Jurkat, Clone E6-1 (cell line): ENCODE data around the gene ICE2.

Experiments used
- DNase-seq: peaks from one replicate; pipeline ENCODE4 v3.0.0-alpha.2; 2011; ENCODE audit warnings: low read depth, low spot score
- H3K4me3 ChIP-seq: 2 replicates; pipeline ENCODE4 v1.5.1; 2011; ENCODE audit warnings: mild to moderate bottlenecking, low read length, control low read depth, moderate library complexity

Gene ICE2

DNA sequence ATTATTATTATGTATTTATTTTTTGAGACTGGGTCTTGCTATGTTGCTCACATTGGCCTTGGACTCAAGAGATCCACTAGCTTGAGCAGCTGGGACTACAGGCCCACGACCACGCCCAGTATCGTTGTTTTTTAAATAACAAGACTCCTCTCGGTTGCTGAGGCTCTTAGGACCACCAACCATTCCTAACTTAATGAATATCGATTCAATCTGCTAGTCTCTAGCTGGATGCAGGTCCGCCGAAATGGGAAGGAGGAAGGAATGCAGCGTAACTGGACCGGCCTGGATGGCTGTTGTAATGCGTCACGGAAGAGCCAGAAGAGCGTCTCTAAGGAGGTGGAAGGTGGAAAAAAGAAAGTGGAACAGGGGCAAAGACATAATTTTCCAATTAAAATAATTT, 82.8 kb downstream of the ICE2 start:
- no peak overlapping the region for H3K4me3 ChIP-seq

DNA sequence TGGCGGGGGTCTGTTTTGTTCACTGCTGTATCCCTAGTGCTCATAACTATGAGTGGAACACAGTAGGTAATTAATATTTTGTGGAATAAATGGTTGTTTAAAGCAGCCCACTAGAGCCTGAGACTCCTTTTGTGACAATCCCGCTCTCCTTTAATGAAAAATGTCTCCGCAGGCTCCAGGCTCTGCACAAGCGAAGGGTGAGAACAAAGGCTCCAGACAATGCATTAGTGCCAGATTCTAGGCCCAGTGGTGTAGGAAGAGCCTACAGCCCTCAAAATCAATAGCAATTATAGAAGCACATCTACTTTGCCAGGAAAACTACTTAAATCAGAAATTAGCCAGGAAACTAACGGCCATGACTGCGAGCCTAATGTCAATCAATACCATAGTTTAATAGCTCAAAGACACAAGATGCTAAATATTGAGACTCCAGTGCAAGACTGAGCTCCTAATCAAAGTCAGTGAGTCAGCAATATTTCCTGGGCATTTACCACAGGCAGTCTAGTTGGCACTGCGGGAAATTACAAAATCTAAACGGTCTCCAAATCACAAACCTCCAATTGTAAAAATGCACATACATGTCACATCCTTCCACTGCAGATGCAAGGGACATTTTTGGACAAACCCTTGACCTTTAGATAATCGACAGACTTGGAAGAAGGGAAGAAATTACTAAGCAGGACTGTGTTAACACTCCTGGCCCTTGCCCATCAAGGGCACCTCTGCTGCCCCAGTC, 83.5 kb downstream of the ICE2 start:
- H3K4me3 ChIP-seq, result no peak overlapping the region

More for the DNA sequence above, 82.8 kb downstream of the ICE2 start:
- no peak for DNase-seq

DNA sequence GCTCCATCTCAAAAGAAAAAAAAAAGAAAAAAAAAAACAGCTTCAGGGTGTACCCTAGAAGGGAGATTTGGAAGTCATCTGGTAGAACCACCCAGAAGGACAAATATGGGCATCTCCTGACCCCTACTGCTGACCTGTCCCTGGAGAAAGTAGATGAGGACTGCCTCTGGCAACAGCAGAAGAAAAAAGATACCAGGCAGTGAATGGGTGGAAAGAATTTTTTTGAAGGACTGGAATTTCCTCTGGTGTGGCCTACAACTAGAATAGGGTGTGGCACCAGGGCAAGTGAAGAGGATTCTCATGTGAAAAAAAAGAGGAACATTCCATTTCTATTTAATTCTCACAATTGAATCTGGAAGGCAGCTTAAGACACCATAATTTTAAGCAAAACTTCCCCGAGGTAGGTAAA, 84.2 kb downstream of the ICE2 start:
- H3K4me3 ChIP-seq, result no peak overlapping the region
- no peak for DNase-seq

More for the DNA sequence above, 83.5 kb downstream of the ICE2 start:
- no peak for DNase-seq

DNA sequence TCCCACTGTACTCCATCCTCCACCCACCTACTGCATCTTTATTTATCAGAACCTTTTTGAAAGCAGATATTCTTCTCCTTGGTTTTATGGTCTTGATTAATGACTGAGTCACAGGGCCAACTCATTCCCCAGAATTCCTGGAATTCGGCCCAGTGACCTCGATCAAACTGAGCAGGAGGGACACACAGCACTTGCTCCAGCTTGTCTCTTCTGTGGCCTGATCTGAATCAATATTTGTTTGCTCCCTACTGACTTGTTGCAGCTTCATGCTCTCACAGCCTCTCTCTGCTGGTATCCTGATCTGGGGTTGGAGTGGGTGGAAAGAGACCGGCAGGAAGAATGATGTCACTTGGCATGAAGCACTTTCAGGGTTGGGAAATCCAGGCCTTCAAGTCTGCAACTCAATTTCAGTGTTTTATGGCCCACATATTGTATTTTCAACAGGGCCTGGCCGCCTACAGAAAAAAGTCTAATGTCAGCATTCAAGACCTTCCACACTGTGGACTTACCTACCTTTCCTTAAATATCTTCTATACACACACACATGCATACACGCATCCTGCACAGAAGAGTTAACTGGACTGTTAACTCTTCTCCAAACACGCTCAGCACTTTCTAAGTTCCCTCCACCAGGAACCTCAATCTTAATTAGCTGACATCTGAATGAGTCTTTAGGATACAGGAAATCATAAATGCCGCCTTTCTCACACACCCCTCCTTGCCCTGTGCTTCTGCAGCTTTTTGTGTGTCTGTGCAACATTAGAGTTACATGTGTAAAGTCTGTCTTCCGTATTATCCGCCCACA, 85.8 kb downstream of the ICE2 start:
- H3K4me3 ChIP-seq, result no peak overlapping the region
- no peak for DNase-seq

DNA sequence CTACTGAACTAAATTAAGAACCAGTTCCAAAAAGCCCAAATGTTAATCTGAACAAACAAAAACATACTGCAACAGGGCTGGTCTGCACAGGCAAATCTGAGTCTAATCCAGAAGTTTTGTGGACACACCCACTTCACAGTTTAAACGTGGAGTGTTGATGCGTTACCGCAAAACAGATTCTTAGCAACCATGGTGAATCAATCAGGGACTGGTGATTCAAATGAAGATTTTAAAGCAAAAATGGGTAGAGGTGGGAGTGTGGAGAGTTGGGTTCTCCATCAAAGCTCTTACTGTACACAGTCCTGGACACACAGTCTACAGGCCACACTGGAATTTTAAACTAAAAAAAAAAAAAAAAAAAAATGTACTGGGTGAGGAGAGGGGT, 86.3 kb downstream of the ICE2 start:
- H3K4me3 ChIP-seq, result no peak overlapping the region
- DNase-seq, result no peak

DNA sequence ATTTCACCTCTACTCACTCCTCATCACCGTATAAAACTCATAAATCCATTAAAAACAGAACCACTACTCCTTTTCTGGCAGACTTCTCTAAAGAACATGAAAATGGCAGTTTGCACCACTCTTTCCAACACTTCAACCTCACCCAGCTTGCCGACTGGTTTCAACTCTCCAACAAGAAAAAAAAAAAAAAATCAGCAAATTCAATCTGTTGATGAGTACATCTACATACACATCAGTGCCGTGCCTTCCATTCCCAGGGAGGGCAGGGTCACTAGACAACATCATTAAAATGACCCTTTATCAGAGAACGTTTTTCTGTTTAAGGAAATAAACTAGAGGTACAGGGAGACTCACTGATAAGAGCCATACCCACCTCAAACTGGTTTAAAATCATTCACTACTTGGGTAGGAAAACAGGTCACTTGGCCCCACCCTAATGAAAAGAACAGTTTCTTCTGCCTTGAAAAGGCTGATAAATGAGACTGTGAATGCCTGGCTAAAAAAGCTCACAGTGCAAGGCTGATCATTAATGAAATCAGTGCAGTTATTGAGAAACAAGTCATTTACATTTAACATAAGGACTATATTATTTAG, 87.1 kb downstream of the ICE2 start:
- DNase-seq, result no peak
- no peak overlapping the region for H3K4me3 ChIP-seq

DNA sequence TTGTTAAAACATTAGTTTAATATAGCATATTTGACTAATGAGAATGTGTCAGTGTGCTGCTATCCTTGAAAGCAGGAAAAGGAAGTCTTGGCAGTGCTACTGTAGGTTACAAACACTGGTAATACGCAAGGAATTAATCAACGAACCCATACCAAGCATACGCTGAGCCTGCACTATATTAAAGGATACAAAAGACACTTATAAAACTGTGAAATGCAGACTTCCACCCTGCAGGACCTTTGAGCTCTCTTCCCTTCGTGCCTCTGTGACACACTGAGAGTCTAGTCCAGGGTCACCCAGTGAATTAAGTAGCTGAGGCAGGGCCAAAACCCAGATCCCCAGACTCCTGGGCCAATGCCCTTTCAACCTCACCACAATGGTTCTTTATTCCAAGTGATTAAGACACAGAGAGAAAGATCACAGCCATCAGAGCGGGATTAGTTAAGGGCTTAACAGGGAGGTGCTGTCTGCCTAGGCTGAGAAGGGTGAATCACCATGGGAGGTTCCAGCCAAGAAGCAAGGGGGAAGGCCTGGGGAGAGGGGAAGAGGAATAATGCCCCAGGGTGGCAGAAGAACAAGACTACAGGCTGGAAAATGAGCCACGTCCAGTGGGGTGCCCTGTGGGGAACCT, 88.0 kb downstream of the ICE2 start:
- DNase-seq, result no peak

DNA sequence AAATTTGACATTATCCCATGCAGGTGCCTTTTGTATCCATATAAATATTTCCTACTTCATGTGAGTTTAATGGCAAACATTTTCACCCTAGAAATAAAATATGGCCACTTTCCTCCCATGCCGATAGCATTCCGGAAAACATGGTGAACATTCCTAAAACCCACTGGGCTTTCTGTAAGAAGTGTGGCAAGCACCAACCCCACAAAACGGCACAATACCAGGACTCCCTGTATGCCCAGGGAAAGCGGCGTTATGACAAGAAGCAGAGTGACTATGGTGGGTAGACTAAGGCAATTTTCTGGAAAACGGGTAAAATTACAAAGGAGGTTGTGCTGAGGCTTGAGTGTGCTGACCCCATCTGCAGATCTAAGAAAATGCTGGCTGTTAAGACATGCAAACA, 88.7 kb downstream of the ICE2 start:
- H3K4me3 ChIP-seq, result no peak overlapping the region
- DNase-seq, result no peak

More for the DNA sequence above, 88.0 kb downstream of the ICE2 start:
- H3K4me3 ChIP-seq, result no peak overlapping the region

DNA sequence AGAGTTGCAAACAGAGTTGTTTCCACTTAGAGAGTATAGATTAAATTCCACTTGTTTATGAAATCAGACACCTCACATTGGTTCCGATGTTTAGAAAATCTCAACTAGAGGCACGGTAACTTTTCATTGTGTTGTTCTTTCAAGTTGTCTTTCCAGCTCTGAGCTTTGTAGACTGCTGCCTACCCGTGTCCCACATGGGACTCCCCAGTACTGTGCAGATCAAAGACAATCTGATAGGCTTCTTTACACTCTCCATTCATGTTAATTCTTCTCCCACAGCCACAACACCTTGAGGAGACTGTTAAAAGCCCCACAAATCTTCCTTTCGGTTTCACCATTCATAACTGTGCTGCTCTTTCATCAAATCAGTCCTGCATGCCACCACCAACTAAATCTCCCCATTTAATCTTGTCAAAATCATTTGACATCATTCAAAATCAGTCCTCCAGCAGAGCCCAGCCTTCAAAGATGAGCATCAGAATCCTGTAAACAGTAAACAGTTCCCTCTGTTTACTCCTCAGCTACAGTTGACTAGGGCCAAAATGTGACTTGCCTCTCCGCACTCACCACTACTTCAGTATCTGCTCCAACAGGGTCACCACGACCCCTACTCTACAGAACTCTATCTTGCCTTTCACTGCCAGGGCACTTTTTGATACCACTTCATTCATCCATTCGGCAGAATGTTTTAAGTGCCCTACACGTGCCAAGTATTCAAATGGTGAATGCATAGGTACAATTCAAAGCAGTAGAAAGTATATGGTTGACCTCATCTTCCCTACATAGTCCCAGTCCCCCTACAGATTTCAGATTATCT, 89.5 kb downstream of the ICE2 start:
- DNase-seq, result peak; percentile 85
- peak overlapping the region; percentile 32 for H3K4me3 ChIP-seq

DNA sequence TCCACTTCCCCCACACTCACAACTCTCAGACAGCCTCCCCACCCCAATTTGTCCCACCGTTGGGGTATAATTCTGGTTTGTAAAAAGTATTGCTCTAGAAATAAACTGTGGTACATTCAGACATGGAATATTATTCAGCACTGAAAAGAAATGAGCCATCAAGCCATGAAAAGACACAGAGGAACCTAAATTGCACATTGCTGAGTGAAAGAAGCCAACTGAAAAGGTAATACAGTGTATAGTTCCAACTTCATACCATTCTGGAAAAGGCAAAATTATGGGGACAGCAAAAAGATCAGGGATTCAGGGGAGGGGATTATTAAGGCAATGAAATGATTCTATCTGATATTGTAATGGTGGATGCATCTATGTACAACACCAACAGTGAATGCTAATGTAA, 91.6 kb downstream of the ICE2 start:
- DNase-seq, result no peak
- no peak overlapping the region for H3K4me3 ChIP-seq

DNA sequence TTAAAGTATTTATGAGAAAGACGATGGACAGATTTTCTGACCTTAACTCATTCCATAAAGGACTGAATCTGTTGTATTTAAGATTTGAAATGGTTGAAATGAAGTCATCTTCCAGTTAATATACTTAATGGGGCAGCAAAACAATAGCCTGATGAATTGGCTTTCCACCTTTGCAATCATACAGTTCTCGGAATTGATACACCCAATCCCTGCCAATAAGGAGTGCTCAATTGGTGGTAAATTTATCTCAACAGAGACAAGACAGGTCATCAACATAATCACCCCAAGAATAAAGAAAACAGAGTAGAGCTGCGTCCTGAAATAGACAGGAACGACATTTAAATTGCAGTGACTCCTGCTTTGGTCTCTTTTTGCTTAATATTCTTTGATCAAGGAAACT, 92.3 kb downstream of the ICE2 start:
- no peak for DNase-seq

DNA sequence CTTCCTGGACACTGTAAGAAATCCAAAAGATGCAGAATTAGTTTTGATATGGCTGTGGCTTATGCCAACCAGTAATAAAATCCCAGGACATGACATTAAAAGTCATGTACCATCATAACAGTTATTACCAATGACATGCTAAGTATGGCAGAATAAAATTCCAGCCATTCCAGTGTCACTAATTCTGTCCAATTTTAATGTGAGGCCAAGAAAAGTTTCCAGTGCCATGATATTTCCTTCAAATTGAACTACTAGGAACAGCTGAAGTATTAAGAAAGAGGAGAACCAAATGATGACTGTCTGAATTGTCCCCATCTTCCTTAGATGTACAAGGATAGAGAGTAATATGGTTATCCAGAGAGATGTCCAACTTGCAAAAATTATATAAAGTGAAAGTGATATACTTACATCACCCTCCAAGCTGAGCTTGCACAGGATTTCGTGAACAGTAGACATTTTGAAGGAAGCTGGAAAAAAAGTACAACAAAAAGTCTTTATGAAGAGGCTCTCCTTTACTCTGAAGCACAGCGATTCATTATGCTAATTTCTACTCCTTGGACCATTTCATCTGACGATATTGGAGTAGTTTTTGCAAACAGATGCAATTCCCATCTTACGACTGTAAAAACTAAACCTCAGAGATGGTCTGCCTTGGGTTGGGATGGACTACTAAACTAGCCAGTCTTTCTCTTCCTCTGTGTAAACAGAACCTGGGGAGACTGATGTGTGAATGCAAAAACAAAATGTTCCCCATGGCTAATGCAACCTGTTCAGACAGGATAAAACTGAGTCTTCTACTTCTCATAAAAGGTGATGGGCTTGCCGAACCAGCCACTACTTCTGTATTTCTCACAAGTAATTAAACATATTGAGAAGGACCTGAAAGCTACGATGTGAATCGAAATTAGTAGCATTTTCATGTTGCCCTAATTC, 93.1 kb downstream of the ICE2 start:
- DNase-seq, result no peak

More for the DNA sequence above, 92.3 kb downstream of the ICE2 start:
- H3K4me3 ChIP-seq, result no peak overlapping the region

DNA sequence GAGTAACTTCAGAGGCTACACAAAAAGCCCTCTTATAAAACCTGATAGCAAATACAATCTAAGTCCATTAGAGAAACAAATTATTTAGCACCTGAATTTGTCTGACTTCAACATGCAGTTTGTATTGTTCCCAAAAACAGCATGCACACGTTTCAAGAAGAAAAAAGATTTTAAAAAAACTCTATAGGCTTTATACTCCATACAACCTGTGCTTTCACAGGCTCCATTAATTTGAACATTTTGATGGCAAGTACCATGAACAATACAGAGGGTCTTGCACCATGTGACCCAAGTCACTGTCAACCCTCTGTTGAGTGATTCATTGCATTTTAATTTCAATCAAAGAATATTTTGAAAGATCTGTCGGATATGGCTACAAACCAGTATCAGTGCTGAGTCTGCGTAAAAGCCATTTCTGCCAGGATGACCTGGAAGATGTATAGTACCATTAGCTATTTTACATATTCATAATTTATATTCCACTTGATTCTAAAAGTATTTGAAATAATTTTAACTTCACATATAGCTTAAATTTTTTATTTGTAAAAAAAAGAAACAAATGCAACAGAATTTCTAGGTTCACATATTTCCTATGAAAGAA, 94.3 kb downstream of the ICE2 start:
- DNase-seq, result no peak
- no peak overlapping the region for H3K4me3 ChIP-seq

More for the DNA sequence above, 93.1 kb downstream of the ICE2 start:
- no peak overlapping the region for H3K4me3 ChIP-seq

DNA sequence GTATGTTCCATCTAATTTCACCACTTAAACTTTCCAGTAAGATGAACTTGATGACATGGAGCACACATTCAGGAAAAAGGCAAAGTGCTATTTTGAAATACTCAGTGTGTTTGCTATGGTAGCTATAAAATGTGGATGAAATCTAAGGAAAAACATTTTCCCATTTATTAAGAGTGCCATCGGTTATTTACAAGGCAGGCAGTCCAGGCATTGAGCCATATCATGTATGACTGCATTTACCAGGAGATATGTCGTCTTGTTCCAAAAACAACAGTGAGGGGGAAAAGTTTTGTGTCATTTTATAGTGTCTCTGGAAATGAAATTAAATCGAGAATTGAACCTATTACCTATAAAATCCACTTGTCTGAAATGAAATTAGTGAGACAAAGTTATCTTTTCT, 94.9 kb downstream of the ICE2 start:
- DNase-seq, result no peak
- H3K4me3 ChIP-seq, result no peak overlapping the region

DNA sequence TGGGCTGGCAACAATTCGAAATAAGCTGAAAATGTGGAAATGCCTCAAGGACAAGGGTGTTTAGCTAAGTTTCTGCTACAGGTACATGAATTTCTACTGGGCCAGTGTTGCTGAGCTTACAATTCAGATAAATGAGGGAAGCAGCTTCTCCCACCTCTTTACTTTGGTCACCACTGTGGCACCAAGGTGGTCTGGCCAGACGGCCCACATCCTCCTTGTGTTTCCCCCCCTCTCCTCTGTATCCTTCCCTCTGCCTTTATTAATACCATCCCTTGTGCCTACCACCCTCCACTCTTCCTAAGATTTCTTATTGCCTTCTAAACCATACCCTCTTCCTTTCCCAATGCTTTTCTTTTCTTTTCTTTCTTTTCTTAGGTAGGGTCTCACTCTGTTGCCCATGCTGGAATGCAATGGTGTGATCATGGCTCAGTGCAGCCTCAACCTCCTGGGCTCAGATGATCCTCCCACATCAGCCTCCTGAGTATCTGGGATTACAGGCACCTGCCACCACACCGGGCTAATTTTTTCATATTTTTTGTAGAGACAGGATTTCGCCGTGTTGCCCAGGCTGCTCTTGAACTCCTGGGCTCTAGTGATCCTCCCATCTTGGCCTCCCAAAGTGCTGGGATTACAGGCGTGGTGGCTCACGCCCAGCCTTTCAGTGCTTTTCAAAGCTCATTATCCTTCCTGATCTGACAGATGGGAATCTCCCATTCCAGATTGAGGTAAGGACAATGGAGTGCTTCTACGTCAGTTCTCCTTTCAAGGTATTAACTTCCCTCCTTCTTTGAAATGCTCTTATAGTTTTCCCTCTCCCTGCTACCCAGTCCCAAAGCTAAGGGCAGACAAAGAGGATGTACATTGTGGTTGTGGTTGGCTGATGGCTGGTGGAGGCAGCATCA, 95.9 kb downstream of the ICE2 start:
- DNase-seq, result no peak
- H3K4me3 ChIP-seq, result no peak overlapping the region

DNA sequence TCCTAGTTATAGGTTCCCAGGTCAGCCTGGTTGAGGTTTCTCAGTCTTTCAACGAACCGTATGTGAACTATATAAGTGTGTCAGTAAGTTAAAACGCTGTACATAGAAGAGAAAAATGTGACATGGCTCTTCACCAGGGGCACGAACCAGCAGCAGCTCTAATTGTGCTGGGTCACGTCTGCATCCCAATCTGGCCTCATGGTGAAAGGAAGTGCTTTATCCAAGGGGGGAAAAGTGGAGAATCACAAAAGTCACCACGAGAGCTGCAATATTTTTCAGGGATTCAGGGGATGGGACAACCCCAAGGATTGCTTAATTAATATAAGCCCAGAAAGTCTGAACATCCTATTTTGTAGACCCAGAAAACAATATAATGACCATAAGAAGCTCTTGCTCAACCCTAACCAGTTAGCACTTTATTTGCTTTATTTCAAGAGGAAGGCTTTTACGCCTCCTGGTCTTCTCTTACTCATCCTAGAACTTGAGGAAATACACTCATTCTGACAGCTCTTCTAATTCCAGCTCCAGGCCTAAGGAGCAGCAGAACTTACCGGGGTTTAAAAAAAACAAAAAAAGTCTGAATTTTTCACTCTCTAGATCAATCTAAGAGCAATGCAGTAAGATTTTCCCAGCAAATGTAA, 97.7 kb downstream of the ICE2 start:
- no peak overlapping the region for H3K4me3 ChIP-seq
- no peak for DNase-seq
